HCT116 (cell line): ENCODE data around the gene NSMF. TPM values are rescaled to one million over a fixed set of nuclear protein-coding genes. Genes with fewer than 3 reads are reported as not detected.

Experiments
- ATAC-seq: fragments of 200-7000 bp; cut with Tn5 transposase; 2 replicates; pipeline ENCODE4 v1.9.1; 2020; ENCODE audit warnings: mild to moderate bottlenecking, moderate library complexity
- BruUV-seq: library from RNA; stranded (reverse); fragments of 400-500 nt; replicated peaks from 2 replicates; lab custom pipeline; 2021; lab: Mats Ljungman, UMichigan
- CTCF ChIA-PET: fragments of 300-600 bp; sonication (Branson Sonifier 250); formaldehyde crosslinking; loops from one replicate; lab custom pipeline; 2021; ENCODE audit warnings: antibody characterized with exemption; lab: Charles Lee
- POLR2A ChIA-PET: fragments of 300-600, 350-600 bp; sonication (Branson Sonifier 250); formaldehyde crosslinking; loops from one replicate; lab custom pipeline; 2021; ENCODE audit warnings: antibody characterized with exemption; lab: Charles Lee
- RAD21 ChIA-PET, 2 experiments: fragments of 300-600 bp; sonication (Branson Sonifier 250); formaldehyde crosslinking; loops; one replicate each; lab custom pipeline; 2023; ENCODE audit warnings: low total read pairs in 2 of 2; ENCODE audit not compliant: uncharacterized antibody in 2 of 2, unreplicated experiment in 2 of 2, low non-redundant PET in 1 of 2; lab: Charles Lee
- DNase-seq: peaks from one replicate; pipeline ENCODE4 v3.0.0-alpha.2; 2010; ENCODE audit warnings: low read depth, low spot score
- H2AFZ ChIP-seq: fragments of 200-600 bp; shearing (Covaris generic), sonication (generic); 2 replicates; pipeline ENCODE4 v1.6.1; 2017; ENCODE audit warnings: low read depth, mixed run types, mixed read lengths, antibody characterized with exemption, low read length; ENCODE audit not compliant: poor library complexity, severe bottlenecking
- H3K27ac ChIP-seq: 2 replicates; pipeline ENCODE4 v1.5.1; 2012; ENCODE audit warnings: low read depth, low read length
- H3K27me3 ChIP-seq: fragments of 200-600 bp; sonication (generic); 2 replicates; pipeline ENCODE4 v1.6.1; 2016; ENCODE audit warnings: mixed run types, low read length, mixed read lengths; ENCODE audit not compliant: insufficient read depth
- H3K36me3 ChIP-seq, 2 experiments: fragments of 200-500 bp in 1 of 2; fragments of 200-600 bp in 1 of 2; sonication (Bioruptor generic) in 1 of 2; sonication (generic) in 1 of 2; 2 replicates each; pipeline versions ENCODE4 v1.5.1 to v1.6.1; 2014 to 2016; ENCODE audit warnings: low read length in 2 of 2, inconsistent platforms in 1 of 2, mixed read lengths in 1 of 2, mixed run types in 1 of 2; ENCODE audit not compliant: insufficient read depth in 2 of 2, control insufficient read depth in 1 of 2
- H3K4me1 ChIP-seq, 2 experiments: fragments of 200-600 bp in 1 of 2; sonication (generic) in 1 of 2; 2 replicates each; pipeline versions ENCODE4 v1.5.1 to v1.6.1; 2012 to 2017; ENCODE audit warnings: low read length in 2 of 2, inconsistent platforms in 1 of 2, mild to moderate bottlenecking in 1 of 2, mixed read lengths in 1 of 2, mixed run types in 1 of 2, moderate library complexity in 1 of 2; ENCODE audit not compliant: insufficient read depth in 2 of 2, control insufficient read depth in 1 of 2
- H3K4me2 ChIP-seq: fragments of 200-600 bp; sonication (generic); 2 replicates; pipeline ENCODE4 v1.6.1; 2017; ENCODE audit warnings: mixed run types, low read length, mixed read lengths
- H3K4me3 ChIP-seq, 2 experiments: fragments of 200-600 bp in 1 of 2; sonication (generic) in 1 of 2; replicated peaks in 1 of 2; 2 replicates each; pipeline ENCODE4 v1.5.1; 2011 to 2016; ENCODE audit warnings: low read length in 2 of 2, control low read depth in 1 of 2, low read depth in 1 of 2, mild to moderate bottlenecking in 1 of 2, mixed read lengths in 1 of 2, mixed run types in 1 of 2
- H3K79me2 ChIP-seq: fragments of 200-600 bp; sonication (generic); 2 replicates; pipeline ENCODE4 v1.6.1; 2017; ENCODE audit warnings: mild to moderate bottlenecking, mixed run types, low read length, moderate library complexity, mixed read lengths; ENCODE audit not compliant: insufficient read depth
- H3K9ac ChIP-seq: fragments of 200-600 bp; sonication (generic); 2 replicates; pipeline ENCODE4 v1.6.1; 2016; ENCODE audit warnings: low read length, mixed read lengths
- H3K9me2 ChIP-seq: fragments of 200-600 bp; sonication (generic), shearing (Covaris generic); 2 replicates; pipeline ENCODE4 v1.6.1; 2017; ENCODE audit warnings: mixed run types, mild to moderate bottlenecking, moderate library complexity; ENCODE audit not compliant: insufficient read depth
- H3K9me3 ChIP-seq, 2 experiments: fragments of 200-500 bp in 1 of 2; fragments of 200-600 bp in 1 of 2; sonication (Bioruptor generic) in 1 of 2; sonication (generic) in 1 of 2; 2 replicates each; pipeline ENCODE4 v1.6.1; 2014 to 2017; ENCODE audit warnings: low read length in 2 of 2, mixed read lengths in 2 of 2, inconsistent platforms in 1 of 2, low read depth in 1 of 2, mild to moderate bottlenecking in 1 of 2, mixed run types in 1 of 2, moderate library complexity in 1 of 2; ENCODE audit not compliant: control insufficient read depth in 1 of 2, insufficient read depth in 1 of 2
- H4K20me1 ChIP-seq: fragments of 200-600 bp; sonication (generic), shearing (Covaris generic); 2 replicates; pipeline ENCODE4 v1.6.1; 2017; ENCODE audit warnings: mixed run types, mild to moderate bottlenecking, moderate library complexity; ENCODE audit not compliant: insufficient read depth
- CEBPB ChIP-seq: IDR thresholded peaks from 2 replicates; pipeline ENCODE4 v1.6.1; 2012; ENCODE audit warnings: low read depth
- EGR1 ChIP-seq: IDR thresholded peaks from 2 replicates; pipeline ENCODE4 v1.6.1; 2012; ENCODE audit warnings: low read depth
- EZH2 ChIP-seq: fragments of 200-600 bp; sonication (generic); IDR thresholded peaks from 2 replicates; pipeline ENCODE4 v1.6.1; 2017; ENCODE audit warnings: antibody characterized with exemption, mixed run types
- FOSL1 ChIP-seq: IDR thresholded peaks from 2 replicates; pipeline ENCODE4 v1.6.1; 2012; ENCODE audit warnings: low read depth
- JUND ChIP-seq: IDR thresholded peaks from 2 replicates; pipeline ENCODE4 v1.6.1; 2012
- POLR2A ChIP-seq: IDR thresholded peaks from 2 replicates; pipeline ENCODE4 v1.7.0; 2011; ENCODE audit warnings: borderline replicate concordance; ENCODE audit not compliant: insufficient read depth, insufficient read length; ENCODE audit errors: extremely low read depth
- RAD21 ChIP-seq: IDR thresholded peaks from 2 replicates; pipeline ENCODE4 v1.6.1; 2012; ENCODE audit warnings: low read depth, mild to moderate bottlenecking
- SIN3A ChIP-seq: IDR thresholded peaks from 2 replicates; pipeline ENCODE4 v1.6.1; 2012; ENCODE audit warnings: low read depth
- SP1 ChIP-seq: IDR thresholded peaks from 2 replicates; pipeline ENCODE4 v1.6.1; 2012; ENCODE audit warnings: low read depth
- SRF ChIP-seq: IDR thresholded peaks from 2 replicates; pipeline ENCODE4 v1.6.1; 2012; ENCODE audit warnings: low read depth
- ZFX ChIP-seq: fragments of 450-650 bp; IDR thresholded peaks from 2 replicates; pipeline ENCODE4 v1.6.1; 2017
- intact Hi-C: fragments of 100-400 bp; cut with micrococcal nuclease; formaldehyde crosslinking; loops from 2 replicates; pipeline ENCODE4 v1.10.0; 2022
- total RNA-seq: library from RNA; stranded (reverse); gene quantifications from one replicate; pipeline ENCODE4 v1.2.1, GENCODE V29; 2021; ENCODE audit not compliant: unreplicated experiment
- TF ChIP-seq, protein P1 (sequence below): IDR thresholded peaks from 2 replicates; pipeline ENCODE4 v1.6.1; 2011; ENCODE audit warnings: mild to moderate bottlenecking, low read length, moderate library complexity; ENCODE audit not compliant: insufficient replicate concordance; ENCODE audit errors: extremely low read depth
- TF ChIP-seq, protein P2 (sequence below): IDR thresholded peaks from 2 replicates; pipeline ENCODE4 v1.6.1; 2012
- TF ChIP-seq, protein P3 (sequence below): IDR thresholded peaks from 2 replicates; pipeline ENCODE4 v1.6.1; 2012

The NSMF gene
- total RNA-seq, 1 experiment from 2014 or later: 81.9 TPM

DNA sequence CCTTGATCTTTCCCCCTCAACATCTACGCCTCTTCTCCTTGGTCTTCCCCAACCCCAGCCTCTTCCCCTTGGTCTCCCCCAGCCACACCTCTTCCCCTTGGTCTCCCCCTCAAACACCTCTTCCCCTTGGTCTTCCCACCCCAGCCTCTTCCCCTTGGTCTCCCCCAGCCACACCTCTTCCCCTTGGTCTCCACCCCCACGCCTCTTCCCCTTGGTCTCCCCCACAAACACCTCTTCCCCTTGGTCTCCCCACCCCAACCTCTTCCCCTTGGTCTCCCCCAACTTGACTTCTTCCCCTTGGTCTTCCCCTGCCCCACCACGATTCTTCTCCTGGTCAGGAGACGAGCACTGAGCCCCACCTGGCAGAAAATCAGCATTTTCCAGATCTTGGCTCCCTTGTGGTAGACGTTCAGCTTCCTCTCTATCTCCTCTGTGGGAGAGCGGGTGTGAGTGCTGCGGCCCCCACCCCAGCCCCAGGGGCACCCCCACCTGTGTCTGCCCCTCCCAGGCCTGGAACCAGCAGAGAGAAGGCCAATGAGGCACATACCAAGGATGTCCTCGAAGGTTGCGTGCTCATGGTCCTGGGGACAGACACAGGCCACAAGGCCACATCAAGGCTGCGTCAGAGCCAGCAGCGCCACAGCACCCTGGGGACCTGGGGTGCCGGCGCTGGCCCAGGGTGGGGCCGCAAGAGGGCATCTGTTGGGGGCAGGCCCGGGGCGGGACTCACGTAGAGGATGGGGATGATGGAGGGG is 7.0 kb downstream of the NSMF start:
- H3K27me3 ChIP-seq: no peaks in the 10 kb centered on the region
- BruUV-seq: no TSS peak
- no peak overlapping the region for H3K4me3 ChIP-seq
- ChIA-PET POLR2A (no interaction called here), CTCF (no interaction called here), RAD21 (no interaction called here)
- no peak overlapping the region for H2AFZ ChIP-seq
- no peak overlapping the region for H3K27ac ChIP-seq
- H3K4me2 ChIP-seq: no peak overlapping the region
- no peaks in the 10 kb centered on the region for H3K9me2 ChIP-seq
- intact Hi-C loops: no loop called here
- H3K79me2 ChIP-seq: peaks cover 30% of the 10 kb centered on the region
- H3K9ac ChIP-seq: no peak overlapping the region
- no peaks in the 10 kb centered on the region for H3K9me3 ChIP-seq
- peaks cover 16 to 47% of the 10 kb centered on the region in 2 experiments; a peak in 3 of 4 replicates for H3K36me3 ChIP-seq
- DNase-seq (no peak), ATAC-seq (no peak)
- peaks cover 9 to 34% of the 10 kb centered on the region in 2 experiments for H3K4me1 ChIP-seq
- H4K20me1 ChIP-seq: peaks cover 4% of the 10 kb centered on the region; the same call in 1 of the 2 replicates
- no peak for TF ChIP-seq SIN3A
- TF ChIP-seq SP1: no peak
- no peak for TF ChIP-seq RAD21
- no peak for TF ChIP-seq ZFX
- no peak for TF ChIP-seq EGR1
- TF ChIP-seq JUND: no peak
- TF ChIP-seq EZH2: no peak
- TF ChIP-seq, protein P1, sequence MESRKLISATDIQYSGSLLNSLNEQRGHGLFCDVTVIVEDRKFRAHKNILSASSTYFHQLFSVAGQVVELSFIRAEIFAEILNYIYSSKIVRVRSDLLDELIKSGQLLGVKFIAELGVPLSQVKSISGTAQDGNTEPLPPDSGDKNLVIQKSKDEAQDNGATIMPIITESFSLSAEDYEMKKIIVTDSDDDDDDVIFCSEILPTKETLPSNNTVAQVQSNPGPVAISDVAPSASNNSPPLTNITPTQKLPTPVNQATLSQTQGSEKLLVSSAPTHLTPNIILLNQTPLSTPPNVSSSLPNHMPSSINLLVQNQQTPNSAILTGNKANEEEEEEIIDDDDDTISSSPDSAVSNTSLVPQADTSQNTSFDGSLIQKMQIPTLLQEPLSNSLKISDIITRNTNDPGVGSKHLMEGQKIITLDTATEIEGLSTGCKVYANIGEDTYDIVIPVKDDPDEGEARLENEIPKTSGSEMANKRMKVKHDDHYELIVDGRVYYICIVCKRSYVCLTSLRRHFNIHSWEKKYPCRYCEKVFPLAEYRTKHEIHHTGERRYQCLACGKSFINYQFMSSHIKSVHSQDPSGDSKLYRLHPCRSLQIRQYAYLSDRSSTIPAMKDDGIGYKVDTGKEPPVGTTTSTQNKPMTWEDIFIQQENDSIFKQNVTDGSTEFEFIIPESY: no peak
- TF ChIP-seq, protein P2, sequence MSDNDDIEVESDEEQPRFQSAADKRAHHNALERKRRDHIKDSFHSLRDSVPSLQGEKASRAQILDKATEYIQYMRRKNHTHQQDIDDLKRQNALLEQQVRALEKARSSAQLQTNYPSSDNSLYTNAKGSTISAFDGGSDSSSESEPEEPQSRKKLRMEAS: no peak
- no peak for TF ChIP-seq CEBPB
- TF ChIP-seq, protein P3, sequence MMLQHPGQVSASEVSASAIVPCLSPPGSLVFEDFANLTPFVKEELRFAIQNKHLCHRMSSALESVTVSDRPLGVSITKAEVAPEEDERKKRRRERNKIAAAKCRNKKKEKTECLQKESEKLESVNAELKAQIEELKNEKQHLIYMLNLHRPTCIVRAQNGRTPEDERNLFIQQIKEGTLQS: no peak
- TF ChIP-seq POLR2A: no peak
- TF ChIP-seq SRF: no peak
- no peak for TF ChIP-seq FOSL1
